PC-9 (cell line): Measurements from ENCODE around the gene LGI4. TPM values are rescaled to one million over a fixed set of nuclear protein-coding genes. Genes with fewer than 3 reads are reported as not detected.

Experiments
- BruUV-seq: library from RNA; stranded (reverse); fragments of 400-500 nt; replicated peaks from 2 replicates; lab custom pipeline; 2021; lab: Mats Ljungman, UMichigan
- CTCF ChIA-PET: fragments of 300-600 bp; sonication (Branson Sonifier 250); formaldehyde crosslinking; loops from one replicate; lab custom pipeline; 2022; ENCODE audit warnings: antibody characterized with exemption; lab: Charles Lee
- POLR2A ChIA-PET: fragments of 300-600 bp; sonication (Branson Sonifier 250); formaldehyde crosslinking; loops from one replicate; lab custom pipeline; 2022; ENCODE audit warnings: antibody characterized with exemption; ENCODE audit not compliant: unreplicated experiment; lab: Charles Lee
- DNase-seq, 2 experiments: peaks; one replicate each; pipeline versions ENCODE4 v3.0.0 to v3.0.0-alpha.2; 2015 to 2022; ENCODE audit warnings: mixed read lengths in 1 of 2
- H2AFZ ChIP-seq: fragments of 200-600 bp; sonication (generic); 2 replicates; pipeline ENCODE4 v1.8.1; 2017; ENCODE audit warnings: antibody characterized with exemption
- H3F3A ChIP-seq: fragments of 200-600 bp; sonication (generic); 2 replicates; pipeline ENCODE4 v1.8.1; 2017; ENCODE audit warnings: antibody characterized with exemption, mild to moderate bottlenecking, low read depth; ENCODE audit not compliant: insufficient read depth
- H3K27ac ChIP-seq: fragments of 200-600 bp; sonication (generic); 2 replicates; pipeline ENCODE4 v1.6.1; 2016; ENCODE audit warnings: mixed run types
- H3K27me3 ChIP-seq: fragments of 200-600 bp; sonication (generic); 2 replicates; pipeline ENCODE4 v1.6.1; 2016; ENCODE audit warnings: low read depth, mixed run types; ENCODE audit not compliant: insufficient read depth
- H3K36me3 ChIP-seq: fragments of 200-600 bp; sonication (generic); 2 replicates; pipeline ENCODE4 v1.6.1; 2016; ENCODE audit warnings: low read depth, mixed run types
- H3K4me1 ChIP-seq: fragments of 200-600 bp; sonication (generic); replicated peaks from 2 replicates; pipeline ENCODE4 v1.6.1; 2016; ENCODE audit warnings: mixed run types; ENCODE audit not compliant: insufficient read depth
- H3K4me2 ChIP-seq: fragments of 200-600 bp; sonication (generic); 2 replicates; pipeline ENCODE4 v1.6.1; 2017; ENCODE audit warnings: mixed run types
- H3K4me3 ChIP-seq: fragments of 200-600 bp; sonication (generic); 2 replicates; pipeline ENCODE4 v1.6.1; 2016; ENCODE audit warnings: mixed run types
- H3K79me2 ChIP-seq: fragments of 200-600 bp; sonication (generic); 2 replicates; pipeline ENCODE4 v1.6.1; 2017; ENCODE audit warnings: low read depth, mixed run types
- H3K9me2 ChIP-seq: fragments of 200-600 bp; sonication (generic); 2 replicates; pipeline ENCODE4 v1.8.1; 2017; ENCODE audit warnings: mild to moderate bottlenecking; ENCODE audit not compliant: insufficient read depth
- H3K9me3 ChIP-seq: fragments of 200-600 bp; sonication (generic); 2 replicates; pipeline ENCODE4 v1.8.1; 2016; ENCODE audit warnings: low read depth; ENCODE audit not compliant: insufficient read depth
- H4K20me1 ChIP-seq: fragments of 200-600 bp; sonication (generic); 2 replicates; pipeline ENCODE4 v1.8.1; 2017; ENCODE audit not compliant: insufficient read depth
- CTCF ChIP-seq: fragments of 200-600 bp; sonication (generic); conservative IDR thresholded peaks from 2 replicates; pipeline ENCODE4 v1.6.1; 2017; ENCODE audit warnings: mixed run types, antibody characterized with exemption, mild to moderate bottlenecking, moderate library complexity
- EZH2 ChIP-seq: fragments of 200-600 bp; sonication (generic); IDR thresholded peaks from 2 replicates; pipeline ENCODE4 v1.8.0; 2017; ENCODE audit warnings: antibody characterized with exemption, low read depth
- intact Hi-C: fragments of 100-400 bp; cut with micrococcal nuclease; formaldehyde crosslinking; loops from one replicate; pipeline ENCODE4 v1.10.0; 2022; ENCODE audit not compliant: unreplicated experiment
- total RNA-seq: library from RNA; stranded (reverse); gene quantifications from 2 replicates; pipeline ENCODE4 v1.2.3, GENCODE V29; 2021

Gene LGI4
- total RNA-seq, 1 experiment from 2014 or later = 1.2 TPM

GRCh38 chr19:35146746-35147459 lies 12.0 kb upstream of the LGI4 start:
- no TSS peak for BruUV-seq
- CTCF ChIA-PET = interaction anchor here (0.6 kb wide), 1 partner anchor 781 kb away, joined by 7 read pairs; no protein-coding TSS in a partner anchor
- intact Hi-C loops = loop anchor here (10.0 kb wide), 1 partner anchor 208 kb away; the partner anchor contains the start of gene FFAR3

GRCh38 chr19:35144600-35145436 lies 10.0 kb upstream of the LGI4 start:
- H3K79me2 ChIP-seq = no peaks in the 10 kb centered on the region
- TF ChIP-seq CTCF (no peak), EZH2 (no peak)
- no peaks in the 10 kb centered on the region for H3K9me2 ChIP-seq
- no peaks in the 10 kb centered on the region for H3K9me3 ChIP-seq
- no peak overlapping the region for H2AFZ ChIP-seq
- H3K4me2 ChIP-seq = 0 out of 2 replicates have a peak overlapping the region, but pooled peaks have one; percentile 15
- H3K27me3 ChIP-seq = no peaks in the 10 kb centered on the region
- H3K27ac ChIP-seq = no peak overlapping the region
- H3K36me3 ChIP-seq = no peaks in the 10 kb centered on the region
- H3K4me1 ChIP-seq = peaks cover 20% of the 10 kb centered on the region
- intact Hi-C loops = loop anchor here (2.0 to 10.0 kb wide), 4 partner anchors 104 to 210 kb away; partner anchors contain the start of genes FFAR3, LSR and USF2
- CTCF ChIA-PET = interaction anchor here (0.6 kb wide), 2 partner anchors 9 to 324 kb away, joined by 3 read pairs; no protein-coding TSS in a partner anchor
- H4K20me1 ChIP-seq = no peaks in the 10 kb centered on the region
- DNase-seq = peak; percentile 89 to 93
- H3K4me3 ChIP-seq = no peak overlapping the region
- POLR2A ChIA-PET = interaction anchor here (0.6 kb wide), 2 partner anchors 24 to 115 kb away, joined by 7 to 9 read pairs; no protein-coding TSS in a partner anchor
- peaks cover 26% of the 10 kb centered on the region; the same call in 1 of the 2 replicates for H3F3A ChIP-seq
- no TSS peak for BruUV-seq

More at GRCh38 chr19:35146746-35147459, 12.0 kb upstream of the LGI4 start:
- Histone ChIP-seq H3K36me3 (no peaks in the 10 kb centered on the region), H3K79me2 (no peaks in the 10 kb centered on the region), H3K27ac (no peak overlapping the region), H3K4me3 (no peak overlapping the region), H3K4me1 (peaks cover 23% of the 10 kb centered on the region), H3K4me2 (no peak overlapping the region), H4K20me1 (no peaks in the 10 kb centered on the region), H3K27me3 (no peaks in the 10 kb centered on the region), H3K9me3 (no peaks in the 10 kb centered on the region), H3F3A (peaks cover 21% of the 10 kb centered on the region), H2AFZ (no peak overlapping the region), H3K9me2 (no peaks in the 10 kb centered on the region)
- no peak for DNase-seq
- POLR2A ChIA-PET = no interaction called here
- TF ChIP-seq CTCF (no peak), EZH2 (no peak)

- Histone ChIP-seq H3K79me2 (no peaks in the 10 kb centered on the region), H3F3A (peaks cover 26% of the 10 kb centered on the region; the same call in 1 of the 2 replicates), H3K4me2 (no peak overlapping the region), H3K36me3 (no peaks in the 10 kb centered on the region), H3K27ac (no peak overlapping the region), H2AFZ (no peak overlapping the region), H3K9me2 (no peaks in the 10 kb centered on the region), H3K4me3 (no peak overlapping the region), H3K27me3 (no peaks in the 10 kb centered on the region), H3K9me3 (no peaks in the 10 kb centered on the region), H3K4me1 (peaks cover 20% of the 10 kb centered on the region), H4K20me1 (no peaks in the 10 kb centered on the region)
- intact Hi-C loops = loop anchor here (2.0 to 10.0 kb wide), 4 partner anchors 105 to 211 kb away; partner anchors contain the start of genes FFAR3, LSR and USF2
- CTCF ChIA-PET = interaction anchor here (0.5 to 0.6 kb wide), 2 partner anchors 33 to 324 kb away, joined by 3 read pairs; no protein-coding TSS in a partner anchor
- TF ChIP-seq EZH2 (no peak), CTCF (no peak)
- BruUV-seq = no TSS peak
- DNase-seq = no peak
- POLR2A ChIA-PET = interaction anchor here (0.6 kb wide), 1 partner anchor 116 kb away, joined by 7 read pairs; no protein-coding TSS in a partner anchor
Measured at GRCh38 chr19:35144259-35144599, 9.4 kb upstream of the LGI4 start.
